Liver (tissue), 9 donors: Measurements from ENCODE around the gene SLC22A8. TPM values are rescaled to one million over a fixed set of nuclear protein-coding genes. Genes with fewer than 3 reads are reported as not detected.

Source experiments
- DNase-seq: peaks from one replicate; pipeline ENCODE4 v3.0.0-alpha.2; 2017; ENCODE audit warnings: low spot score
- H3K27ac ChIP-seq, 2 donors: one replicate each; pipeline ENCODE4 v1.7.0; 2013; ENCODE audit warnings: inconsistent platforms in 2 of 2, low read length in 2 of 2, control low read depth in 1 of 2, low read depth in 1 of 2, mild to moderate bottlenecking in 1 of 2
- H3K27me3 ChIP-seq, 4 donors: one replicate each; pipeline versions ENCODE4 v1.6.1 to v1.7.0; 2013; ENCODE audit warnings: low read length in 3 of 4, inconsistent platforms in 1 of 4, mild to moderate bottlenecking in 1 of 4, moderate library complexity in 1 of 4; ENCODE audit not compliant: control insufficient read depth in 4 of 4, insufficient read depth in 4 of 4
- H3K36me3 ChIP-seq, 4 donors: one replicate each; pipeline versions ENCODE4 v1.6.1 to v1.7.0; 2013; ENCODE audit warnings: low read length in 3 of 4, mild to moderate bottlenecking in 3 of 4, low read depth in 1 of 4, moderate library complexity in 1 of 4; ENCODE audit not compliant: control insufficient read depth in 4 of 4, insufficient read depth in 3 of 4
- H3K4me1 ChIP-seq, 4 donors: one replicate each; pipeline versions ENCODE4 v1.6.1 to v1.7.0; 2013; ENCODE audit warnings: low read length in 3 of 4, mild to moderate bottlenecking in 3 of 4, moderate library complexity in 1 of 4; ENCODE audit not compliant: control insufficient read depth in 4 of 4, insufficient read depth in 4 of 4
- H3K4me3 ChIP-seq, 3 donors: one replicate each; pipeline versions ENCODE4 v1.6.1 to v1.7.0; 2013; ENCODE audit warnings: low read length in 3 of 3, control low read depth in 1 of 3, low read depth in 1 of 3, mild to moderate bottlenecking in 1 of 3
- H3K9ac ChIP-seq, 2 donors: one replicate each; pipeline ENCODE4 v1.7.0; 2013; ENCODE audit warnings: low read length in 2 of 2, mild to moderate bottlenecking in 2 of 2, moderate library complexity in 2 of 2, control low read depth in 1 of 2, low read depth in 1 of 2
- H3K9me3 ChIP-seq, 4 donors: one replicate each; pipeline versions ENCODE4 v1.6.1 to v1.7.0; 2013; ENCODE audit warnings: low read length in 3 of 4; ENCODE audit not compliant: control insufficient read depth in 4 of 4
- CTCF ChIP-seq: fragments of 150-350 bp; IDR thresholded peaks from 2 replicates; pipeline ENCODE4 v1.5.1; 2017; ENCODE audit warnings: improper control_type of control experiment, low read depth, low read length; ENCODE audit not compliant: missing input control
- EGR1 ChIP-seq, 2 donors: IDR thresholded peaks; 2 replicates each; pipeline ENCODE4 v1.6.1; 2016 to 2018; ENCODE audit warnings: antibody characterized with exemption in 2 of 2, low read depth in 2 of 2
- GABPA ChIP-seq, 2 donors: IDR thresholded peaks in 1 of 2; conservative IDR thresholded peaks in 1 of 2; 2 replicates each; pipeline ENCODE4 v1.6.1; 2016; ENCODE audit warnings: antibody characterized with exemption in 2 of 2, mild to moderate bottlenecking in 1 of 2, moderate library complexity in 1 of 2
- HNF4G ChIP-seq: IDR thresholded peaks from 2 replicates; pipeline ENCODE4 v1.6.1; 2016; ENCODE audit warnings: antibody characterized with exemption
- JUND ChIP-seq, 2 donors: IDR thresholded peaks; 2 replicates each; pipeline ENCODE4 v1.6.1; 2016; ENCODE audit warnings: antibody characterized with exemption in 2 of 2
- MAX ChIP-seq: IDR thresholded peaks from 2 replicates; pipeline ENCODE4 v1.6.1; 2016; ENCODE audit warnings: antibody characterized with exemption
- NR2F2 ChIP-seq: IDR thresholded peaks from 2 replicates; pipeline ENCODE4 v1.6.1; 2016; ENCODE audit warnings: antibody characterized with exemption
- REST ChIP-seq: IDR thresholded peaks from 2 replicates; pipeline ENCODE4 v1.6.1; 2016; ENCODE audit warnings: antibody characterized with exemption, mild to moderate bottlenecking
- SP1 ChIP-seq: IDR thresholded peaks from 2 replicates; pipeline ENCODE4 v1.6.1; 2018; ENCODE audit warnings: antibody characterized with exemption, mild to moderate bottlenecking
- TAF1 ChIP-seq: conservative IDR thresholded peaks from 2 replicates; pipeline ENCODE4 v1.6.1; 2016; ENCODE audit warnings: antibody characterized with exemption, mild to moderate bottlenecking
- WGBS: extraction: QIAGEN DNeasy Blood & Tissue Kit; methylation state at CpG from one replicate; pipeline ENCODE4 v1.1.7; 2013; 5-methylcytosine and 5-hydroxymethylcytosine counted together
- polyA plus RNA-seq, 2 donors: library from polyadenylated mRNA; stranded (reverse) in 1 of 2; unstranded in 1 of 2; fragments of 200-250 nt in 1 of 2; fragments of >200 nt in 1 of 2; fragmentation: Nextera tagmentation in 1 of 2; extraction: Ambion mirVana in 1 of 2; gene quantifications; one replicate each; pipeline versions ENCODE4 v1.2.1 to v1.2.3, GENCODE V29; 2013 to 2015
- total RNA-seq, 2 donors: library from RNA; depleted of rRNA; stranded (reverse); fragments of >200 nt; gene quantifications; one replicate each; pipeline ENCODE4 v1.2.3, GENCODE V29; 2014
- donor health status: healthy.
- donor health status: healthy.
- donor health status: healthy.
- donor health status: healthy.
- donor health status: healthy.

SLC22A8 gene
- total and polyA plus RNA-seq, 4 donors, result not detected

- no peaks in the 10 kb centered on the region for H3K9me3 ChIP-seq
- no peak for DNase-seq
- WGBS, result 88% methylated on average over 3 of the region's 3 CpGs
- no peak overlapping the region for H3K9ac ChIP-seq
- H3K36me3 ChIP-seq, result no peaks in the 10 kb centered on the region
- no peak for TF ChIP-seq HNF4G
- TF ChIP-seq NR2F2, result no peak
- no peaks in the 10 kb centered on the region for H3K27me3 ChIP-seq
- no peak overlapping the region for H3K27ac ChIP-seq
- no peak overlapping the region for H3K4me3 ChIP-seq
- no peaks in the 10 kb centered on the region for H3K4me1 ChIP-seq
Observed at GRCh38 chr11:62985041-62985750, 30.4 kb downstream of the SLC22A8 start.

GRCh38 chr11:62984451-62984991, 31.1 kb downstream of the SLC22A8 start, which contains the start of gene SLC22A6:
TSS of gene SLC22A6 (minus strand) at chr11:62984967. CDS start at chr11:62984690, 277 bp downstream.
- TF ChIP-seq EGR1 (IDR thresholded peaks at IDR 0.05; ENCODE audit: low read depth in 2 of 2) (no peak), HNF4G (no peak), SP1 (no peak), GABPA (IDR thresholded peaks at IDR 0.05 in 1 of 2, conservative IDR thresholded peaks at IDR 0.05 in 1 of 2) (no peak), JUND (IDR thresholded peaks at IDR 0.05) (no peak), REST (no peak), MAX (no peak), CTCF (no peak), TAF1 (no peak)
- Histone ChIP-seq H3K27me3 (no peaks in the 10 kb centered on the region), H3K27ac (no peak within 1 kb of the TSS), H3K9me3 (no peaks in the 10 kb centered on the region), H3K4me3 (no peak within 1 kb of the TSS), H3K9ac (no peak within 1 kb of the TSS), H3K4me1 (no peaks in the 10 kb centered on the region), H3K36me3 (no peaks in the 10 kb centered on the region)
- WGBS, result 80% methylated on average over 14 of the region's 14 CpGs
- no peak for DNase-seq
